DMS153 treated with DMSO at 0.1 percent for 48 hours (cell line): ENCODE data around the gene TNFRSF14.
A peak's percentile ranks its signal among the peaks of the same experiment; 100 is the strongest.

Source experiments
- DNase-seq: peaks from one replicate; lab custom pipeline; 2025; ENCODE audit not compliant: unreplicated experiment; lab: John Stamatoyannopoulos, UW

The TNFRSF14 gene

GRCh38 chr1:2556277-2556677 is at the start of gene TNFRSF14:
TSS of gene TNFRSF14 (plus strand) at chr1:2556371. CDS start at chr1:2556665, 294 bp downstream.
- peak; percentile 45 for DNase-seq

GRCh38 chr1:2506901-2507565 is 49.1 kb upstream of the TNFRSF14 start:
- DNase-seq = no peak

- DNase-seq = no peak
Observed at GRCh38 chr1:2507744-2508155, 48.4 kb upstream of the TNFRSF14 start.

DNA sequence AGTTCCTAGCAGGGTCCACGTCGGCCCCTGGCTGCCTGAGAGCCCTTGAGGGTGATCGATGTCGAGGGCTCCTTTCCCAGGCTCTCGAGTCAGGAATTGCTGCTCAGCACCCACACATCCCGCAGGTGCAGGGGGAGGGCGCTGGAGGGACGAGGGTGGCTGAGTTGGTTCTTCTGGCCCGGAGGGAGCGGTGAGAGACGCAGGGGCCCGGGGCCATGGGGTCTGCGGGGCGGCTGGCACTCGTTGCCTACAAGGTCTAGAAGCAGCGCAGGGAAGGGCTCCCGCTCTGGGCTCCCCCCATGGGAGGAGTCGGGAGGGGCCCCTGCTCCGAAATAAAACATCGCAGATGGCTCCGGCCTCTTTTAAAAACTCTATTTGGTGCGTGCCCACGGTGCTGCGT is 48.0 kb upstream of the TNFRSF14 start:
- no peak for DNase-seq

GRCh38 chr1:2508751-2509150 is 47.4 kb upstream of the TNFRSF14 start:
- DNase-seq = no peak

DNA sequence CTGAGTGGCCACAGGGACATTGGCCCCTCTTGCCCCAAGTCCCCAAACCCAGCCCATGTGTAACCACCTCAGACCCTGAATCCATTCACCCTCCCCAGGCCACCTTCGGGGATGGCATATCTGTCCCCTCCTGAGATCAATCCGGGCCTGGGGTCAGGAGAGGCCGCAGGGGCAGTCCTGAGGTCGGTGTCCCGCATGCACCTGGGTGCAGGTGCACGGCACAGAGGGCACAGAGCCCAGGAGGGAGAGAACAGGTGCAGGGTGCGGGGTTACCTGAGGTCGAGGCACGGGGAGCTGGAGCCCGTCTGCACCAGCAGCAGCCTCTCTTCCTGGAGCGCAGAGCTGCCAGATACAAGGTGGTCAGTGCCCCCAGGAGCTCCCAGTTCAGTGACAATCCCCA is 46.6 kb upstream of the TNFRSF14 start:
- DNase-seq = no peak

DNA sequence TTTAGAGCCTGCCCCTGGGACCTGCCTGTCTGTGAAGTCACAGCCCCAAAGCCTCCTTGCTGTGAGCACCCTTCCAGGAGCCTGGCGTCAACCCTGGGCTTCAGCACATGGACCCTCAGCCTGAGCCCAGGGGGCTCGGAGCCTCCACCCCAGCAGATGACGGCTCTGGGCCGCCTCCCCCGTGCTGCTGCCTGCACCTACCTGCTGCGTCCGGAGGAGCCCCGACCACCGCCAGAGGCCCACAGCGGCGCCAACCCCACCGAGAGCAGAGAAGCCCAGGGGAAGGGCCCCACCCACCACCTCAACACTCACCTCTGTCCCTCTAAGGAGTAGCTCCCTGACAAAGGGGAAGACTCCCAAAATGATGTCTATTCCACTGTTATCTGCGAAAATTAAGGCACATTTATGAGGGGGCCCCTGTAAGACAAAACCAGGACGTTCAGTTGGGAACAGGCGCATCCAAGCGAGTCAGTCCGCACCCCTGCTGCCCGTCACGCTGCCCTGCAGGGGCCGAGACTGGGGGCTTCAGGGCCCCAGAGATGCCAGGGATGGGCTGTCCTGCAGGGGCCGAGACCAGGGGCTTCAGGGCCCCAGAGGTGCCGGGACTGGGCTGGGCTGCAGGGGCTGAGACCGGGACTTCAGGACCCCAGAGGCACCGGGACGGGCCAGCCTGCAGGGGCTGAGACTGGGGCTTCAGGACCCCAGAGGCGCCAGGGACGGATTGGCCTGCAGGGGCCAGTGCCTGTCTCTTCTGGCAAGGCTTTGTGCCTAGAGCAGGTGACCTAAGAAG is 45.6 kb upstream of the TNFRSF14 start:
- no peak for DNase-seq

- no peak for DNase-seq
Observed at GRCh38 chr1:2512862-2513421, 43.2 kb upstream of the TNFRSF14 start.

GRCh38 chr1:2513939-2514652 is 42.1 kb upstream of the TNFRSF14 start:
- no peak for DNase-seq

DNA sequence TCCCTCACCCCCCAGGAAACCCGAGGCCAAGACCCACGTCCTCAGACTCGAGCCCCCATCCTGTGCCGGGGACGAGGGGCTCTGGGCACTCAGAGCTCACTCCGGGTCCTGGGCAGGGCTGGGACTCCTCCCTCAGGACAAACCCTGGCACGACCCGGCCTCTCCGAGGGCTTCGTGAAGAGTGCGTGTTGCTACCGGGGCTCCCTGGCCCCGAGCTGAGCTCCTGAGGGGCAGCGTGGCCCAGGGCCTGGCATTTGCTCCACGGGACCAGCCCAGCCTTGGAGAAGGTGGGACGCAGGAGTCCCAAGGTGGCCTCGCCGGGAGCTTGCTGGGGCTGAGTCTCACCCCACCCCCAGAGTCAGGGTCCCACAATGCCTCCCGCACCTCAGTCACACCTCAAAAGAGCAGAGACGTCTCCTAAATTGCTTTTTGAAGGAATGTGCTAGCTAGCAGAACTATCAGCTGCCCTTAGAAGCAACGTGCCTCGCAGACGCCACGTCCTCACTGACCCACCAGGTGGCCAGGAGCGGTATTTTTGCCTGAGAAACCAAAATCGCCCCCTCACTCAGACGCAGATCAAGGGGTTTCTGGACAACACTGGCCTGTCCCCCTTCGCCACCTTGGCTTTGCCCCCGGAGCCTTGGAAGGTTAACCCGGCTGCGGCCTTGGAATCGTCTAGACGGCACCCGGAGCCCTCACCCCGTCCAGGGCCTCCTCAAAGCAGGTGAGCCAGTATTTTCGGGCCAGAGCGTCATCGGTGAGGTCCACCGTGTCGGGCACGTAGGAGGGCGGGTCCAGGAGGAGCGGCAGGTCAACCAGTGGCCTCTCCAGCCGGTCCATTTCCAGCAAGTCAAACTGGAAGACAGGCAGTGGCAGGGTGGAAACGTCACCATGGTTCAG is 41.1 kb upstream of the TNFRSF14 start:
- DNase-seq = no peak

- DNase-seq = no peak
Observed at GRCh38 chr1:2515763-2516080, 40.4 kb upstream of the TNFRSF14 start.

- DNase-seq = no peak
Observed at GRCh38 chr1:2516124-2516523, 40.0 kb upstream of the TNFRSF14 start.

- no peak for DNase-seq
Observed at GRCh38 chr1:2516946-2517345, 39.2 kb upstream of the TNFRSF14 start.

DNA sequence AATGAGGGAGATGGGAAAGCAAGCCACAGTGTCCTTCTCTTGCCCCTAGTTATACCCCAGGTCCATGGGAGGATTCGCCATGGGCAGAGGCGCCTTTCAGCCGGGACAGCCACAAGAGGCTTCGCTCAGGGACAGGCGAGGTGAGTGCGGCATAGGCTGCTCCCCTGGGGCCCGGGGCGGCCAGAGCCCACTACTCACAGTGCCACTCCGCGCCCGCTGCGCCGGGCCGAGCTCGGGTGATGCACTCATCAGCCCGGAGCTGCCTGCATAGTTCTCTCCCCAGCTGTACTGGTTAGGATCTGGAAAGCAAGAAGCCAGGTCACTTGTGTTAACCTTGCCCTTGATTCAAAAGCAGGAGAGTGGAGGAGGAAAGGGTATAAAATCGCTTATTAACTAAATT is 38.2 kb upstream of the TNFRSF14 start:
- no peak for DNase-seq

DNA sequence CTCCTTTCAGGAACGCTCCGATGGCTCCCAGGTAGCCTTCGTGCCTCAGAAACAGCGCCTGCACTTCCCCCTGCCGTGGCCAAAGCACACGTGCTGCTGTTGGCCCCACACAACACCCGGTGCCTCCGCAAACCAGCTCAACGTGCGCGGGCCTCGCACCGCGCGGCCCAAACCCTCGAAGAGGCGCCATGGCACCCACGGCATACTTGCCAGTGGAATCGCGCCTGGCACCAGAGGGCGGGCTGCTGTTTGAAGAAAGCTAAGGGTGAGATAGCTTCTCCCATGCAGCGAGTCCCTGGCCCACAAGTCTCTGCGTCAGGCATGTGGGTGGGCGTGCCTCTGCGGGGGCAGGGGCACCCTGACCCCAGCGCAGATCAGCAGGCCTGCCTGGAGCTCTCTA is 37.6 kb upstream of the TNFRSF14 start:
- no peak for DNase-seq

- no peak for DNase-seq
Observed at GRCh38 chr1:2519029-2519685, 37.0 kb upstream of the TNFRSF14 start.

DNA sequence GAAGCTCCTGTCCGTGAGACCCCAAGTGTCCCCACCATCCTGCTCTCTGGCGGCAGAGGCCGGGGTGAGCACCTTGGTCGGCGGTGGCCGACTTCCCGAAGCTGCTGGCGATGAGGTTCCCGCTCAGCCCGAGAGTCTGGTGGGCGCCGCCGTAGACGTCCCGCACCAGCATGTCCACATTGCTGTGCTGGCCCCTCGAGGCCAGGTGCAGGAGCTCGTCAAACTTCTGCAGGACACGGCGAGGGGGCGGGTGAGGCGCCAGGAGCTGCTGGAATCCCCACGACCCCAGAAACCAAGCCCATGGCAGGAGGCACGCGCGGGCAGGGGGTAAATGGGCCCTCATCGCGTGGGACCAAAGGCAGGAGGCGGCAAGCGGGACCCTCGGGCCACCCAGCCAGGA is 36.4 kb upstream of the TNFRSF14 start:
- no peak for DNase-seq

DNA sequence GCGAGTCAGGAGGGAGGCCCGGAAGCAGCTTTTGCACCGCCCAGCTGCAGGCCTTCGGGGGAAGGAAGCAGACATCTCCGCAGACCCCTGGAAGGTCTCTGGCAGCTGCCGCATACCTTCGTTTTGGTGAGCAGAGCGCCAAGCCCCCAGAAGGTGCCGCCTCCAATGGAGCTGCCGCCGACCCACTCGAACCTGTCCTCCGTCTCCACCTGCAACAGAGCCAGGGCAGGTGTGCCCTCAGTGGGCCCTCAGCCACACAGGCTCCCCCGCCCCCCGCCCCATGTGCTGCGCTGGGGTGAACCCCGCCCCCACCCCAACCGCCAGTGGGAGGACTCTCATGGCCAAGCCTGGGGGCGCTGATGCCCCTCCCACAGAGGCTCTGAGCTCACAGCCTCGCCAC is 36.0 kb upstream of the TNFRSF14 start:
- no peak for DNase-seq

DNA sequence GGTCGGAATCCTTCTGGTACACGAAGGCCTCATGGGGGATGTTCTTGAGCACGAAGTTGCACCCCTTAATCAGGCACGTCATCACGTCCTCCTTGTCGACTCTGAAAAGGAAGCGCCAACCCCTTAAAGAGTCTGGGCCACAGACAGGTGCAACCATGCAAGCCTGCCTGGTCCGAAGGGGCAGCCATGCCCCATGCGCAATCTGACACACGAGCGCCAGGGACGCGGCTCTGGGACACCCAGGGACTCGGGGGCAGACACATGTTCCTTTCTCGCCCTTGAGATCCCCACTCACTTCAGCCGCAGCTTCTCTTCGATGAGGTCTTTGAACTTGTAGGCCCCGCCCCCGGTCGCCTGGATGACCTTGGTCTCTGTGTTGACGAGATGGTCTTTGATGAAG is 35.4 kb upstream of the TNFRSF14 start:
- DNase-seq = no peak

DNA sequence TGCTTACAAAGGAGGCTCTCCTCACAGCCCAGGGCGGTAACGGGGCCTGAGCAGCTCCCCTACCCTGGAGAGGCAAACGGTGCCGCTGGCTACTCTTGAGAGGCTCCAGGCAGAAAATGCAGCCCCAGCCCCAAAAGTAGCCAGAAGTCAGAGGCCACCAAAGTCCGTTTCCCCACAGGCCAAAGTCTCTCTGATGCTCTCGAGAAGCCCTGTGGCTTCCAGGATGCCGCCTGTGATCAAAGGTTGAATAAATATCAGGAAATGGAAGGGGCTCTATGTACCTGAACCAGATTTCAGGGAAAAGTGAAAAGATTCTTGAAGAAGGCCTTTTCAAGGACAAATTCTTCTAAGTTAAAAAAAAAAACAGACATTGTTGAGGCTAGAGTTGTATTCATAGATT is 33.9 kb upstream of the TNFRSF14 start:
- no peak for DNase-seq
